Vagina (tissue), 2 donors: Measurements from ENCODE around the gene GPRIN2. TPM values are rescaled to one million over a fixed set of nuclear protein-coding genes. Genes with fewer than 3 reads are reported as not detected.

ENCODE experiments used
- DNase-seq, 2 donors: peaks; one replicate each; pipeline ENCODE4 v3.0.0-alpha.2; 2017; ENCODE audit errors: extremely low spot score in 2 of 2
- H3K27ac ChIP-seq: fragments of 200-600 bp; sonication (generic); one replicate; pipeline ENCODE4 v1.5.1; 2019
- H3K27me3 ChIP-seq: fragments of 200-600 bp; sonication (generic); one replicate; pipeline ENCODE4 v1.5.1; 2019
- H3K36me3 ChIP-seq, 2 donors: fragments of 200-600 bp; sonication (generic); one replicate each; pipeline ENCODE4 v1.5.1; 2017 to 2019
- H3K4me1 ChIP-seq: fragments of 200-600 bp; sonication (generic); one replicate; pipeline ENCODE4 v1.5.1; 2019
- H3K4me3 ChIP-seq, 2 donors: fragments of 200-600 bp; sonication (generic); 1 replicate in 1 of 2; 2 replicates in 1 of 2; pipeline ENCODE4 v1.5.1; 2016 to 2019
- H3K9me3 ChIP-seq: fragments of 200-600 bp; sonication (generic); one replicate; pipeline ENCODE4 v1.5.1; 2019
- POLR2A ChIP-seq, 2 donors: fragments of 450-650 bp; IDR thresholded peaks; one replicate each; pipeline ENCODE4 v1.6.1; 2017; ENCODE audit warnings: antibody characterized with exemption in 2 of 2, mild to moderate bottlenecking in 2 of 2, moderate library complexity in 2 of 2
- POLR2AphosphoS5 ChIP-seq, 2 donors: sonication (generic); formaldehyde crosslinking; IDR thresholded peaks; one replicate each; pipeline ENCODE4 v1.9.0; 2017; ENCODE audit warnings: antibody characterized with exemption in 2 of 2, mild to moderate bottlenecking in 2 of 2, low read depth in 1 of 2; ENCODE audit not compliant: insufficient read depth in 1 of 2
- intact Hi-C: fragments of 100-400 bp; cut with DNase I; formaldehyde crosslinking; loops from one replicate; pipeline ENCODE4 v1.15.1; 2023
- total RNA-seq: library from RNA; depleted of rRNA; stranded (reverse); fragments of >200 nt; gene quantifications from one replicate; pipeline ENCODE4 v1.2.3, GENCODE V29; 2016
- TF ChIP-seq, protein P1 (sequence below), 3 experiments: fragments of 450-650 bp in 2 of 3; fragments of 200-600 bp in 1 of 3; sonication (generic) in 1 of 3; IDR thresholded peaks; one replicate each; pipeline ENCODE4 v1.5.1; 2017 to 2019; ENCODE audit warnings: antibody characterized with exemption in 3 of 3, mild to moderate bottlenecking in 2 of 3, moderate library complexity in 2 of 3

The GPRIN2 gene
- total RNA-seq, 1 donor from 2014 or later = 5.6 TPM

DNA sequence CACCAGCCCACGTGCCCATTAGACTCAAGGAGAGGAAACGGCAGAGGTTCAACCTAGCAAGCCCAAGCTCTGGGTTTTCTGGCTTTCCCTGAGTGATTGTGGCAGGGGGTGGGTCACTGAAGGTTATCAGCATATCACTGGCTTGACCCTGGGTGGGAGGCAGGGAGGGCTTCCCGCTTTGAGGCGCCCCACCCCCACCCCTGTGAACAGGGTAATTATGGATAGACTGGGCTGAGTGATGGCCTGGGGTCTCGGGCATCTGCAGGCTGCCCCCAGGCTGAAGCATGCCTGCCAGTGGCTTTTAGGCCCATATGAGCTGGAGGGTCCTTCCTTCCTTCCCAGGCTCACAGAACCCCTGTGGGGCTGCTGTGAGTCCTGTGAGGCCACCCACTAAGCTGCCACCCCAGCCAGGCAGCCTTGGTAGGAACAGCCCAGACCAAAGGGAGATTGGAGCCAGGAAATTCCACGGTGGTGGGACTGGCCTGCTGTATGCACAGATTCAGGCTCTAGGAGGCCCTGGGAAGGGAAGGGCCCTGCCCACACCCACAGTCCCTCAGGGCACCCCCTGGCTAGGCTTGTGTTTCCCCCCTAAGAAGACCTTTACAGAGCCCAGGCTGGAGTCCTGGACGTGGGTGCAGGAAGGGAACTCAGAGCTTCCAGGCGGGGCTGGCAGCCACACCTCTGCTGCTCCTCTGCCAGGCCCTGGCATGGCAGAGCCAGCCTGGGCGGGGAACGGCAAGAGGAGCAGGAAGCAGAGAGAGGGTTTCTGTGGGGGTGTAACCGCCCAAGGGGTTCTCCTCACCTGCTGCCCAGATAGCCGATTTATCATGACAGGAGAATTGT is 33.1 kb downstream of the GPRIN2 start:
- TF ChIP-seq, protein P1, sequence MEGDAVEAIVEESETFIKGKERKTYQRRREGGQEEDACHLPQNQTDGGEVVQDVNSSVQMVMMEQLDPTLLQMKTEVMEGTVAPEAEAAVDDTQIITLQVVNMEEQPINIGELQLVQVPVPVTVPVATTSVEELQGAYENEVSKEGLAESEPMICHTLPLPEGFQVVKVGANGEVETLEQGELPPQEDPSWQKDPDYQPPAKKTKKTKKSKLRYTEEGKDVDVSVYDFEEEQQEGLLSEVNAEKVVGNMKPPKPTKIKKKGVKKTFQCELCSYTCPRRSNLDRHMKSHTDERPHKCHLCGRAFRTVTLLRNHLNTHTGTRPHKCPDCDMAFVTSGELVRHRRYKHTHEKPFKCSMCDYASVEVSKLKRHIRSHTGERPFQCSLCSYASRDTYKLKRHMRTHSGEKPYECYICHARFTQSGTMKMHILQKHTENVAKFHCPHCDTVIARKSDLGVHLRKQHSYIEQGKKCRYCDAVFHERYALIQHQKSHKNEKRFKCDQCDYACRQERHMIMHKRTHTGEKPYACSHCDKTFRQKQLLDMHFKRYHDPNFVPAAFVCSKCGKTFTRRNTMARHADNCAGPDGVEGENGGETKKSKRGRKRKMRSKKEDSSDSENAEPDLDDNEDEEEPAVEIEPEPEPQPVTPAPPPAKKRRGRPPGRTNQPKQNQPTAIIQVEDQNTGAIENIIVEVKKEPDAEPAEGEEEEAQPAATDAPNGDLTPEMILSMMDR (IDR thresholded peaks at IDR 0.05) = no peak
- TF ChIP-seq POLR2A (IDR thresholded peaks at IDR 0.05) (no peak), POLR2AphosphoS5 (IDR thresholded peaks at IDR 0.05; ENCODE audit: insufficient read depth in 1 of 2, low read depth in 1 of 2) (peak in 1 of 2 donors; percentile 51)
- no peak for DNase-seq
- no peak overlapping the region for H3K4me3 ChIP-seq
- H3K36me3 ChIP-seq = no peaks in the 10 kb centered on the region
- H3K4me1 ChIP-seq = peaks cover 24% of the 10 kb centered on the region
- intact Hi-C loops = no loop called here
- no peaks in the 10 kb centered on the region for H3K9me3 ChIP-seq
- H3K27ac ChIP-seq = no peak overlapping the region
- H3K27me3 ChIP-seq = no peaks in the 10 kb centered on the region

DNA sequence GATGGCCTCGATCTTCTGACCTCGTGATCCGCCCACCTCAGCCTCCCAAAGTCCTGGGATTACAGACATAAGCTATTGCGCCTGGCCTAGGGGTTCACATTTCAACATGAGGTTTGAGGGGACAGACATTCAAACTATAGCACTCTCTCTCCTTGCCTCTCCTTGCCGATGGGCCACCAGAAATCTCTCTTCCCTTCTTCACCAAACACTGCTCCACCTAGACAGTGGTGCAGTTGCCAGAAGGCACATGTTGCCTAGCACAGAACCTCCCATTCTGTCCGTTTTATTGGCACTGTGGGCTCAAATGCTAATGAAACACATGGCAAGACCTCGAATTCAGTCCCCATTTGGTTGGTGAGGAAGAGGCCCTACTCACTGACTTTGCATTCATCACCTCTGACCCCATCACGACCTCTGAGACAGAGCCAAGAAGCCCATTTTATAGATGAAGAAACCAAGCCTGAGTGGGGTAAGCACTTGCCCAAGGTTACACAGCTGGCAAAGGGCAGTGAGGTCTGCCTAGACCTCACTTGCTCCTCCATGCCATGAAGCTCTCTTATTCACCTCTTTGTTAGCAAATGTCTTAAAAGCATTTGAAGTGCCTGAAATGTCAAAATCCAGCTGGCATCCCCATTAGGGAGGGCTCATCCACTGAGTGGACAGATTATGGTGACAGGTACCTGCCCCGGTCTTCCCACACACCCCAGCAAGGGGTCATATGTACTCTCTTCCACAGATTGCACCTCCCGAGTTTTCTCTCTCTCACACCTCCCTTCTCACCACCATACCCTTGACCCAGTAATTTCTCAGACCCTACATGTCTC is 34.0 kb downstream of the GPRIN2 start:
- Histone ChIP-seq H3K27ac (no peak overlapping the region), H3K27me3 (no peaks in the 10 kb centered on the region), H3K4me1 (peaks cover 24% of the 10 kb centered on the region), H3K4me3 (no peak overlapping the region), H3K36me3 (no peaks in the 10 kb centered on the region), H3K9me3 (no peaks in the 10 kb centered on the region)
- intact Hi-C loops = no loop called here
- DNase-seq = no peak
- no peak for TF ChIP-seq POLR2AphosphoS5 (IDR thresholded peaks at IDR 0.05; ENCODE audit: insufficient read depth in 1 of 2, low read depth in 1 of 2)
- TF ChIP-seq POLR2A (IDR thresholded peaks at IDR 0.05) = no peak
- TF ChIP-seq, protein P1 (IDR thresholded peaks at IDR 0.05) = no peak

DNA sequence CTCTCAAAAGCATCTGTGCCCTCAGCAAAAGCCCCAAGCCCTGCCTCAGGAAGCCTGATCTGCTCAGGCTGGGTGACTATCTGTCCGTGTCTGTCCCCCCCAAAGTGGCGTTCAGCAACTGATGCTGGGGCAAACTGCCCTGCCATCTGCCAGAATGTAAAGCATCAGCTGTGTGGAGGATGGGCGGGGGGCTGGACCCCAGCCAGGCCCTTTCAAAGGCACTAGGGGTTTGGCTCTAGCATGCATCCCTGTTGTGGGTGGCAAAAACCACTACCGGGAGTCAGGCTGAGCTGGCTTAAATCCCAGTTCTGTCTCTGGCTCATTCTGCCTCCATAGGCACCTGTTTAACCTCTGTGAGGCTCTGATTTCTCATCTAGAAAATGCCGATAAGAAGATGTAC is 35.5 kb downstream of the GPRIN2 start:
- Histone ChIP-seq H3K27ac (no peak overlapping the region), H3K36me3 (no peaks in the 10 kb centered on the region), H3K9me3 (no peaks in the 10 kb centered on the region), H3K4me3 (no peak overlapping the region), H3K27me3 (no peaks in the 10 kb centered on the region), H3K4me1 (peaks cover 24% of the 10 kb centered on the region)
- intact Hi-C loops = no loop called here
- DNase-seq = no peak
- TF ChIP-seq POLR2A (IDR thresholded peaks at IDR 0.05) (no peak), POLR2AphosphoS5 (IDR thresholded peaks at IDR 0.05; ENCODE audit: insufficient read depth in 1 of 2, low read depth in 1 of 2) (no peak)
- TF ChIP-seq, protein P1 (IDR thresholded peaks at IDR 0.05) = no peak

DNA sequence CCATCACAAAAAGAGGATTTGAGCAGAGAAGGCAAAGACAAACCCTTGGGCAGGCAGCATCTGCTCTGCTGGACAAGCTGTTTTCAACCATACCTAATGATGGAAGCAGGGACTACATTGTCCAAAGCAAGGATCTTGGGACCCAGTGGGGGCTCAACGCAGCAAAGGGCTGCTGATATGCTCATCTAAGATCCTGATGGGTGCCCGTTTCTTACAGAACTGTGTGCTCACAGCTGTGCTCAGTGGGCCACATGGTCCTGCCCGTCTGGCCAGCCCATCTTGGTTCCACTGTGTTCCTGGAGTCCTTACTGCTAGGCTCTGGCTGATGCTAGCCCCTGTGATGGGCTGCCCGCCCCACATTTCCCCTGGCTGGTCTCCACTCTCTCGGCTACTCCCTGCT is 36.1 kb downstream of the GPRIN2 start:
- Histone ChIP-seq H3K36me3 (no peaks in the 10 kb centered on the region), H3K4me1 (peaks cover 24% of the 10 kb centered on the region), H3K27ac (no peak overlapping the region), H3K4me3 (no peak overlapping the region), H3K27me3 (no peaks in the 10 kb centered on the region), H3K9me3 (no peaks in the 10 kb centered on the region)
- no peak for DNase-seq
- TF ChIP-seq POLR2A (IDR thresholded peaks at IDR 0.05) = no peak
- TF ChIP-seq, protein P1 (IDR thresholded peaks at IDR 0.05) = no peak
- no peak for TF ChIP-seq POLR2AphosphoS5 (IDR thresholded peaks at IDR 0.05; ENCODE audit: insufficient read depth in 1 of 2, low read depth in 1 of 2)
- intact Hi-C loops = no loop called here
